ENCODE data around the gene XPR1.

XPR1 gene

DNA sequence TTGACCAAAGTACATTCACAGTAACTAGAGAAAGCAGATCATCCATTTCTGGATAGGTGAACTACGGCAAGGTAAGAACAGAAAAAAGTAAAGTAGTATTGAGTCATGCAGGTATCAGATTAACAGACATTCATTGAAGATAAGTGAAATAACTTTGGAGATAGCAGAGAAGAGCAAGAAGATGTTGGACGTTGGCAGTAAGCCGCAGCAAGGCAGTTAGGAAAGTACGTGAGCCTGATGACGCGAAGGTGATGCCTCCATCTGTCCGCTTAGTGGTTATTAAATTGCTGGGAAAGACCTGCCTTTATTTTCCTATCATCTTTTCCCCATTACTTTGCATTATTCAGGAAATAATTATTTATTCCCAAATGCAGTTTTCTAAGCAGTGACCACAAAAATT is 256.0 kb downstream of the XPR1 start:
- DNase-seq (ENCODE audit: low read depth, low spot score) = no peak

DNA sequence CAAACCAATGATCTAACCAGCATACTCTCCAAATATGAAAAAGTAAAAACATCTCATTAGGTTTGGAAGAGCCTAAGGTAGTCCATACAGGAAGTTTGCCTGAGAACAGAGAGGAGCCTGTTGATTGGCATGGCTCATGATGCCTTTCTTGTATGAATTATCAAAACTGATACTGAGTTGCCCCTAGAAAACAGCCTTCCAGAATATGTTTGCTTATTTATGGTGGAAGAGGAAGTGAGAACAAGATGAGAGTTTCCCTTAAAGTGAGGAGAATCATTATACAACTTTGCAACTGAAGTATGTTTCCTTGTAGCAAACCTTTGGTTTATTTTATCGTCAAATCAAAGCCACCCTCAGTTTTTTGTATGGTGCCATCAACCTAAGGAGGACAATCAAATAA is 257.0 kb downstream of the XPR1 start:
- no peak for DNase-seq (ENCODE audit: low read depth, low spot score)

DNA sequence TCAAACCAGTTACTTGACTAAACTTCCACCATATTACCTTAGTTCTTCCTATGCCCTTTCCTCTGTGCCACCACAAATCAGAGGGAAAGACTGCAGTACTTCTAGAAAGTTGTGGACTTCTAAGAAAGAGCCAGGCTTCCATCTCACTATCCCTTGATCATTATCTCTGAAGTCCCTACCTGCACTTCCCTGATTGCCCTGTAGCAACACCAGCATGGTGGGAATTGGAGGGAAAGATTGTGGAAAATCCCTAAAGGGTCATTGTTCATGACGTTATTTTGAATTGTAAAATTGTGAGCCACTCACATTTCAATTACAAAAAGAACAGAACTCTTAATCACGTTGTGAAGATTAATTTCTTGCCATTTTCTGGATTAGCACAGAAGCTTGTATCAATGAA is 257.5 kb downstream of the XPR1 start:
- no peak for DNase-seq (ENCODE audit: low read depth, low spot score)

DNA sequence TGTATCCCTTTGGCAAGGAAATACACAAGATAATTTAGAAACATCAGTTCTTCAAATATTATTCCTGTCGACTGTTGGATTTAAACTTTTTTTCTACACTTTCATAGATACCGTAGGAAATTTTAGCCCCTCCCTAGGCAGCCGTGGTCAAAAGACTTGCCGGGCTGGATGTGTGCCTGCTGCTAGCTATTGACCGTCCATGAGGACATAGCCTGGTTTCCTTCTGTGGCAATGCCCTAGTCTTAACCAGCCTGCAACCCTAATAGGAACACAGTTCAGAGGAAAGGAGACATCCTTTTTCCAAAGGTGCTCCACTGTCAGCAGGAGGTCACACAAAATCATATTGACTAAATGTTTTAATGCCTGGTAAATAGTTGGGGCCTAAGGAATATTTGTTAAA is 260.4 kb downstream of the XPR1 start:
- DNase-seq (ENCODE audit: low read depth, low spot score) = no peak

DNA sequence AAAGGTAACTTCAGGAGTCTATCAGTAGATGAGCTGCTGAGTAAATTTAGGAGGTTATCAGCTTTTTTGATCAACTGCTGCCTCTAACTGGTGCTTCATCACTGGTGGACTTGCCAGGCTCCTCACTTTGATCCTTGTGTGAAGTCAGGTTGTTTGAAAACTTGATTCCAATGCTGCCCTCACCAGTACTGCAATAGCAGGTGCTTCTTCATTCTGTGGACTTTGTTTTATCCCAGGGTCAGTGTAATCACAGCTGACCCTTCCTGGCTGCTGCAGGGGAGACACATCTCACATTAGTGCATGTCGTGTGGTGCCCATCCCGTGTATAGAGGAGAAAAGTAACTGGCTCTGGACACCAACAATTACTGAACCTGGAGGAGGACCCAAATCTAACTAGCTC is 260.9 kb downstream of the XPR1 start:
- DNase-seq (ENCODE audit: low read depth, low spot score) = no peak

DNA sequence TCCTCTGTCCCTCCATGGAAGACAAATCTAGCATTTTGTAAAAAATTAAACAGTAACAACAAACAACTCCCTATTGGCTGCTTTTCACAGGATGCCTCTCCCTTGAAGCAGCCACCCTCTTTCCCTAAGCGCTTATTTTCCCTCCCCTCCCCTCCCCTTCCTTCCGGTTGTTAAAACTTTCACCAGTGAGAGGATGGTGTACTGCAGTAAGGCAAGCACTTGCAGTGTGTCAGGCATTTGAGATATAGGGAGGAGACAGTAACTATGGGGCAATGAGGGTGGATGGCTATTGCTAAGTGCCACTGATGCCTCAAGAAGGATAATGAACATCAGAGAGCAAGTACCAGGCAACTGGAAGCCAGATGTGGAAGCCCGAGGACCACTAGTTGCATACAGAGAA is 261.8 kb downstream of the XPR1 start:
- no peak for DNase-seq (ENCODE audit: low read depth, low spot score)

DNA sequence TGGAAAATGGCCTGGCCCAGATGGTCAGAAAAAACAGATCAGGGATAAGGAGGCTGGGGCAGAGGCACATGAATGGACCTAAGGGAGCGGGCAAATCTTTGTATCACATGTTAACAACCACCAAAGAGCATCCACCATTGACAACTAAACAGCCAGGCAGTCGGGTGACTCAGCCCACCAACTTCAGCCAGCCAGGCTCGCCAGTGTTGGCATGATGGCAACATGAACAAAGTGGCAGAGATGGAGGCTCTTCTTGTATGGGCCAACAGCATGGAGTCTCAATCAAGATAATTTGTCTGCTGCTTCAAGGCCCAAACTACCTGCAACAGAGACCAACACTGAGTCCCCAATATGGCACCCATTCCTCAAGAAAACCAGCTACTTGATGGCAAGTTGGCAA is 264.3 kb downstream of the XPR1 start:
- DNase-seq (ENCODE audit: low read depth, low spot score) = no peak

DNA sequence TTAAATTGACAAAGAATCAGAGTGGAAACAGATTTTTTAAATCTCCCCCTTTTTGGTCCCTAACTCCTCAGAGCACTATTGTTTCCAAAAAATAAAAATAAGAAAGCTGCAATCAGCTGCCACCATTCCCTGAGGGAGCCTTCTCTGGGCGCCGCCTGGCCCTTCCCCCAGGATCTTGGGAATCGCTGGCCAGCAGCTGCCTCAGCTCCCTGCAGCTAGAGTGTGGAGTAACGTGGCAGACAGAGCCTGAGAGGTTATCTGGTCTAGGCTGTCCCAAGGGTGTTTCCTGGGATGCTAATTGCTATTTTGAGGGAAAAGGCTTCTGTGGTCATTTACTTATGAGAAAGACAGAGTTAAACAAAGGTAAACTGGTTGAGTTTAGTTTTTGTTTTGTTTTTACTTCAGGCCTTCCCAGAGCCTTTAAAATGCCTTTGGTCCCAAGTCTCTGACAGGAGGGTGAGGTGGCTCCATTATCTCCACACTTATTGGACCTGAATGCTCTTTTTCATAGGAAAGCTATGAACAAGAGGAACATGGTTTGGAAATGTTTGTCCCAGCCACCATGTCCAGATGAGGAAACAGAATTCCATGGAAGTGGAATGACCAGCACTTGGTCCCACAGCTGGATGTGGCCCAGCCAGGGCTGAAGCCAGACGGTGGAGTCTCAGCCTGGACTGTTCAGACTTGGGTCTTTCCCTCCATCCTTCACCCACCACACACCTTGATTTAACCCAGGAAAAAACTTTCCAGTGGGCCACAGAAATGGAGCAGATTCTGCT is 266.8 kb downstream of the XPR1 start:
- no peak for DNase-seq (ENCODE audit: low read depth, low spot score)

DNA sequence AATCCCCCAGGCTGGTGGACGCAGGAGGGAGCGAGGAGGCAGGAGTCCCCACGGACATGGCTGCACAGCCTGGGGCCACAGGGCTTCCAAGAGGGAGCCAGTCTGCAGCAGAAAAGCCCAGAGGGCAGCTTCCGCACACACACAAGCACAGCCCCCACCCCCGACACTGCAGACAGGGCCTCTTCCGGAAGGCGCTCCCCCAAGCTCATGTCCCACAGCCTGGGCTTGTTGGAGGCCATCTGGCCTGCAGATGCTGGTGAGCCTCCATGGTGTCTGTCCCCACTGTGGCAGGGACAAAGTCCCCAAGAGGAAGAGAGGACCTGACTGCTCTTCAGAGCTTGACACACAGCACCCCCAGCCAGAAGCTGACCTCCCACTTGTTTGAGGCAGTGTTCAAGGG is 267.4 kb downstream of the XPR1 start:
- no peak for DNase-seq (ENCODE audit: low read depth, low spot score)

DNA sequence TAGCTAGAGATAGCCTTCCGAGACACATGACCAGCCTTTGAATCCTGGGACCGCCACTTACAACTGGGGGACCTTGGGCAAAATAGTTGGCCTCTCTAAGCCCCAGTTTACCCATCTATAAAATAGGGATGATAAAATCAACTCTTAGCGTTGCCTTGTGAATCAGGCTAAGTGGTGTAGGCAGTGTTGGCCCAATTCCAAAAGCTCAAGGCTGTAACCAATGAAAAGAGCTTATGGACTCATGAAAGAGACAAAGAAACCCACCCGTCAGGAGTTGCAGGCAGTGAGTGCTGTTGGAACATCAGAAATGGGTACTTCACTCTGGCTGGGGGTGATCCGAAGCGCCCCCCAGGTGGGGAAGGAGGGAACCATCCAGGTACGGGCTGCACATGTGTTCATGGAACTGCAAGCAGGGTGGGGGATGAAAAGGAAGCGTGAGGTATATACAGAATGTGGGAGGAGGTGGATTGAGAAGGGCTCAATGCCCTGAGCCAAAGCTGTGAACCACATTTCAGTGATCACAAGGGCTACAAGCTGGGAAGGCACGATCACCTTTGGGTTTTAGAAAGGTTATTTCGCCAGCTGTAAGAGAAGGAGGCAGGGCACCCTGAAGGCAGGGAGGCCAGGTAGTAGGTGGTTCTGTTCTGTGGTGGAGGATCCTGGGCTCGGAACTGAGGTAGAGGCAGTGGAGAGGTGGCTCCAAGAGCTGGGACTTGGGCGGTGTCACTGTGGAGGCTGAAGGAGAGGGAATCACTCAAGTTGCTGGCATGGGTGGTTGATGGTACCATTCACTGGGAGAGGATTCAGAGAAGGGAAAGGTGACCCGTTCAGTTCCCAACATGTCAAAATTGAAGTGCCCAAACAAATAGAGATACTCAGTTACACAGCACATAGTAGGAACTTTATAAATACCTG is 269.5 kb downstream of the XPR1 start:
- no peak for DNase-seq (ENCODE audit: low read depth, low spot score)

DNA sequence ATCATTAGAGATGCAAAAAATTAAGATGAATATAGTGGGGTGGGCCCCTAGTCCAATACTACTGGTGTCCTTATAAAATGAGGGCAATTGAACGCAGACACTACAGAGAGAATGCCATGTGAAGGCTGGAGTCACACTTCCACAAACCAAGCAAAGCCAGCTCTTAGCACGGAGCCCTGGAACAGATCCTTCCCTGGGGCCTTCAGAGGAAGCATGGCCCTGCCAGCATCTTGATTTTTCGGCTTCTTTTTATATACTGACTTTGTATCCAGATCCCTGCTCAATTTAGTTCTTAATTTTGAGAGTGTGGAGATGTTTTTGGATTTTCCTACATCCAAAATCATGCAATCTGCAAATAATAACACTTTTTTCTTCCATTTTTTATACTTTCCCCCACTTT is 270.7 kb downstream of the XPR1 start:
- DNase-seq (ENCODE audit: low read depth, low spot score) = no peak

DNA sequence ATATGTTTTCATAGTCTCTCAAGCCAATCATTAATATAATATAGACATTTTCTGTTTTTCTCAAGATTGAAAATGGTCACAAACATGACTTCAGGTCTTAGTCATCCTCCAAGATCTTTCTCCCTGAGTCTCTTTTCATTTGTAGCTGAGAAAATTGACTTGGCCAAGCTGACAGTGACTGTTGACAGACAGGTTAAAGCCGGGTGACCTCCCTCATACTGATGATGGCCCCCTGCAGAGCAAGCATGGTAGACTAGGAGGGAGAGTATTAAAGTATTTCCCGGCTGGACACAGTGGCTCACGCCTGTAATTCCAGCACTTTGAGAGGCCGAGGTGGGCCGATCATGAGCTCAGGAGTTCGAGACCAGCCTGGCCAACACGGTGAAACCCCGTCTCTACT is 274.1 kb downstream of the XPR1 start:
- no peak for DNase-seq (ENCODE audit: low read depth, low spot score)

DNA sequence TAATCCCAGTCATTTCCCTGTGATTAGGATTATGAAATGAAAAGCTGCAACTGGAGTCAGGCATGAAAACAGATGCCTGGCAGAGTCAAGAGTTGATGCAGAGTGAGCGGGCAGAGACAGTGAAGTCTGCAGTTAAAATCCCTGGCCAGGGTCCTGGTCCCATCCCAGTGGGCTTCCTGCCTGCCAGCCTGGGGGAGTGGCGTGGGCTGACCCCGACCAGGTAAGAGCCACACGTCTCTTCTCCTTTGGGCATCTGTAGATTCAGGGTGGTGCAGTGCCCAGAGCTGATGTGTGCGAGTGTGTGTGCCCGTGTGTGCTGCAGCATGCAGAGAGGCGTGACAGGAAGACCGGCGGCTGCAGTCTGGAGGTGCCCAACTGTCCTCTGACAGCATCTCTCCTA is 274.7 kb downstream of the XPR1 start:
- DNase-seq (ENCODE audit: low read depth, low spot score) = no peak

DNA sequence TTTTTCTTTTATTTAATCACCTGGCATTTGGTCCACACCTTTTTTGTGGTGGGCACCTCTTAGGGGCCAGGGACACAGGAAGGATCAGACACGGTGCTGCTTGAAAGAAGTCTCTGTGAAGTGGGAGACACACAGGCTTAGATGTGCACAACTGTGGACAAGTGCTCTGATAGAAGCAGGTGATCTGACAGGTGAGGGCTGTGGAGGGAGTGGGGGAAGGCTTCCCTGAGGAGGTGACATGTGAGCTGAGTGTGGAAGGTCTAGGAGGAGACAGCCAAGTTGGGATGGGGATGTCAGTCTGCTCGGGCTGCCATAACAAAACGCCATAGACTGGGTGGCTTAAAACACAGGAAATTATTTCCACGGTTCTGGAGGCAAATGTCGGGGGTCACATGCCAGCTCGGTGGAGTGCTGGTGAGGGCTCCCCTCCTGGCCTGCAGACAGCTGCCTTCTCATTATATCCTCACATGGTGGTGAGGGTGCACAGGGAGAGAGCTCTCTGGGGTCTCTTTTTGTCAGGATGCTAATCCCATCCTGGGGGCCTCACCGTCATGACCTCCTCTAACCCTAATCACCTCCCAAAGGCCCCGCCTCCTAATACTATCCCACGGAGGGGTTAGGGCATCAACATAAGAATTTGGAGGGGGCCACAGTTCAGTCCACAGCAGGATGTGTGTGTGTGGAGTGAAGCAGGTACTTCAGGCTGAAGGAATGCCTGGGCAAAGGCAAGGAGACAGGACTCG is 275.7 kb downstream of the XPR1 start:
- no peak for DNase-seq (ENCODE audit: low read depth, low spot score)

DNA sequence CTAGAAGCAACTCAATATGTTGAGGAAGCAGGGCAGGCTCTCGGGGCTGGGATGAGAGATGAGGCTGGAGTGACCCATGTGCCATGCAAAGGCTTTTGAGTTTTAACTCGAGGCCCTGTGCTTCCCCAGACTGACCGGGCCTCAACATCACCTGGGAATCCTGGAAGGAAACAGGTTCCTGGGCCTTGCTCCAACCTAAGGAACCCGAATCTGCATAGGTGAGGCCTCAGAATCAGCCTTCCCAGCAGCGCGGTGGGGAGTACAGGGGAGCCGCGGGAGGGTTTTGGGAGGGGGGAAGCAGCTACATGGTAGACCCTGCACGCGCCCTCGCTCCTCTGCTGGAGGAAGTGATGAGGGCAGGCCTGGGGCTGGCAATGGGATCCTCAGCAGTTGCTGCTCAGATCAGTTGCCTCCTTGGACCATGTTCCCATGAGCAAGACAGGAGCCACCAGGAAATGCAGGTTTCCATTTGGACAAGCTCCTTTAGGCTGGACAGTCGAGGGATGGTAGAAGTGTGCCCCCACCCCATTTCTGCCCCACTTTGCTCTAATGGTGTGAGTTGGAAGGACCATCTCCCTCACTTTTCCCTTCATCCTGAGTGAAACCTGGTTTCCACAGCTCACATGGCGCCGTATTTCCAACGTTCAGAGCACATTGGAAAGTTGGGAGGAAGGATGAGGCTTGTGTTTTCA is 276.4 kb downstream of the XPR1 start:
- no peak for DNase-seq (ENCODE audit: low read depth, low spot score)

DNA sequence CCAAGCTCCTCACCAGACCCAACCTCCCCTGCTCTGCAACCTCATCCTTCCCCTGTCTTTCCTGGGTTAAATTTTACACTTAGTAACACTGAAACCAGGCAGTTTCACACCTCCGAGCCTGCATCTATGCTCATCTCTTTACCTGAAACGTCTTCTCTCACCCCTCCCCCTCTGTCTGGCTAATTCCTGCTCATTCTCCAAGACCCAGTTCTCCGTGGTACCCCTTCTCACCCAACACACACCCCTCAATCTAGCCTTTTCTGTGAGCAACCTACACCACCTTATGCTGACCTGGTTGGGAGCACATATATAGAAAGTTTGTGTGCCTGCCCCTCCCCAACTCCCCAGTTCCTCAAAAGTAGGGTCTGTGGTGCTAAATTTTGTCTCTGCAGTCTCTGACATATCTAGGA is 277.2 kb downstream of the XPR1 start:
- no peak for DNase-seq (ENCODE audit: low read depth, low spot score)

DNA sequence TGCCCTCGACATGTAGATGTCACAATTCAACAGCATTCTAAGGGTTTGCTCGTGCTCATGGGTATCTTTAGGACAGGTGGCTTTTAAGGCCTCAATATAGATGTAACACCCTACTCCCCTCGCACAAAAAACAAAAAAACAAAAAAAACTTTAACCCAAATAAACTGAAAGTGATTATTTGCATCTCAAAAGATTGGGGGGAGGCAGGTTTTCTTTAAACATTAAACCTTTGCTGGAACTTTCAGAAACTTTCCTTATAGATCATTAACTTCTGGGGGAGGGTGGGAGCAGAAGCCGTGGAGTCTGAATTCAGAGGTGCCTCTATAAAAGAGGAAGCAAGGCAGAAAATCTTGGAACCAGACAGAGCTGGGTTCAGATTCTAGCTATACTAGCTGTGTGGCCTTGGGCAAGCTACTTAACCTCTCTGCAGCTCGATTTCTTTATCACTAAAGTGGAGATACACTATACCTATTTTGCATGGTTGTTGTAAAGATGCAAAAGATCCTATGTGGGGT is 277.7 kb downstream of the XPR1 start:
- DNase-seq (ENCODE audit: low read depth, low spot score) = no peak

DNA sequence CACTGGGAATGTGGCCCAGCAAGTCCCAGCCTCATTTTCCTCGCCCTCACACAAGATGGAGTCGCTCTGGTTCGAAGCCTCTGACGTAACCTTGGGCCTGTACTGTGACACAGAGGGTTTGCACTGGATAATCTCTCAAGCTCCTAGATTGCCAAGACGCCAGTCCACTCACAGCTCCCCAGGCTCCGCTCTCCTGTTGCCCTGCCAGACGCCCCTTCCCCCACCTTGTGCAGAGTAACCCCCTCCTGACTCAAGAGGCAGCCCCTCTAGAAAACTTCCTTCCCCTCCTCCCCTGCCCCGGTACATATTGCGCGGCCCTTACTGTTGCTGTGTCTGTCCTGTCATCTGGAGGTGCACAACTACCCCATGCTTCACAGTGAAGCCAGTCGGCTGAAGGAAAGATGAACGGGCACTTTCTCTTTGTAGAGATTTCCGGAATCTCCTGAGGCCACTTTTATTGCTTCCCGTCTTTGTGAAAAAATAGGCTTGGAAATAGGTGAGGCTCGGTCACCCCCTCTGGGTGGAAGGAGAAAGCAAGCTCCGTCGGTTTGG is 279.9 kb downstream of the XPR1 start:
- no peak for DNase-seq (ENCODE audit: low read depth, low spot score)

DNA sequence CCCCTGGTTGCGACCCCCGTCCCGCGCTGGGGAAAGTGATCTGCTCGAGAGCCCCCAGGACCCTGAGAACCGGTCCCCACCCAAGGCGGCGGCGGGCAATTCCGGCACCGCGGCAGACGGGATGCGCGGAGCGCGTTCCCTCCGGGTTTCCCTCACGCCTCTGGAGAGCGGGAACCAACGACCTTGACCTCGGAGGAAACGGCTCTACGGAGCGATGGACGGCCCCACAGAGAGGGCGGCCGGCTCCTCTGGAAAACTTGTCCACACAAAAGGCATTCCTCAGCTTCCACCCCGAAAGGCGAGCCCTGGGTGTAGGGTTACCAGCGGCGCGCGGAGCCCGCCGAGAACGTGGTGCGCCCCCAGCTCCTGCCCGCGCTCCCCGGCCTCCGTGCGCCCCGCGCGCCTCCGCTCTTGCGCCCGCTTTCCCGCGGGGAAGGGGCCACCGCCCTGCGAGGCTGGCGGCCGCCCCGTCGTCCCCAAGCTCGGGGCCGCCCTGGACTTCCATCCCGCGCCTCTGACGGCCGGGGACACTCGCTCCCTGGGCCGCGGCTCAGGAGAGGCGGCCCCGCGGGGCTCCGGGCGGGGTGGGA is 280.5 kb downstream of the XPR1 start:
- DNase-seq (ENCODE audit: low read depth, low spot score) = no peak

DNA sequence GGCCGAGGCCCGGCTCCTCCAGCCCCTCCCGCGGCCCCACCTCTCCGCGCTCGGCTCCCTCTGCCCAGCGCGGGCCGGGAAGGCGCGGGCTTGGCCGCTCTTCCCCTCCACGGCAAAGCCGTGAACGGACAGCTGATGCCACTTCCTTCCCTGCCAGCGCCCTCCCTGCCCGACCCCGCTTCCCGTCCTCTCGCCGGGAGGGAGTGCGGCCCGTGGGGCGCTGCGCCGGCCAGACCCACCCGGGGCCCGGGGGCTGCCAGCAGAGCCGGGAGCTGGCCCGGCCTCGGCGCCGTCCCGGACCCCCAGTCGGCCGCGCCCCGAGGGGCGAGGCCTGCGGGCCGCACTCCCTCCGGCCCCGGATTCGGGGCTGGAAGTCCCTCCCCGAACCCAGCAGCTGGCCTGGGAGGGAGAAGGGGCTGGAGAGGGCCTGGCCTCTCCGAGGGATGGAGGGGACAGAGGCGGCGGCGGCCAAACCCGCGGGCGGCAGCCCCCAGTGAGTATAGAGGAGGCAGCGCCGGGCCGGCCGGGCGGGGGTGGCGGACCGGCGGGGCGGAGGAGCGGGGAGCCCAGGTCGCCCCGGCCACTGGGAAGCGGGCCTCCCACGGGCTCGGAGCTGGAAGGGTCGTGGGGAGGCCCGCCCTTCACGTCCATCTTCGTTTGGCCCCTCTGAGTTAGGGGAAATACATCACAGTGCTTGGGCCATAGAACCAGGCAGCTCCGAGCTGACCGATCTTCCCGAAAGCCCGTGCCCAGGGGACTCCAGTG is 281.2 kb downstream of the XPR1 start, which contains the start of gene KIAA1614:
Gene KIAA1614, plus strand, starts transcription at position 97 of the 765 bp plus-strand sequence. Its CDS starts 347 bp downstream, at position 444.
- DNase-seq (ENCODE audit: low read depth, low spot score) = no peak
